ENCODE measurements around the gene ARHGAP27. TPM values are rescaled to one million over a fixed set of nuclear protein-coding genes. Genes with fewer than 3 reads are reported as not detected.

The ARHGAP27 gene
- total and polyA plus RNA-seq, 8 donors = 3.1 to 22.4 (median 7.4) TPM

DNA sequence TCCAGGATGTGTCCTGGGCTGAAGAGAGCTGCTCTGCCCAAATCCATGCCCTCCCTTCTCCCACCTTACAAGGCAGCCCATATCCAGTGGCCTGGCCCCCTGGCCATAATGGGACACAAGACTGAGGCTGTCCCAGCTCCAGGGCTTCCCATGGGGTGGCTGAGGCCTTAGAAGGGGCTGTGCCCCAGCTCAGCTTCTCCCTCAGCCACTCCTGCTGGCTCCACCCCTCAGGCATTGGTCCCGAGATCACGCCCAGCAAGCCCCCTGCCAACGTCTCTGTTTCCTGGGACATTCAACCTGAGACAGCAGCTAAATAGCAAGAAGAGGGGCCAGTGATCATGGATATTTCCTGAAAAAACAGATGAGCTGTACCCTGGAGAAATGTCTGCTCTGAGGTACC is 43.3 kb downstream of the ARHGAP27 start:
- H3K4me1 ChIP-seq = peaks cover 0 to 14% (median 0%) of the 10 kb centered on the region in 3 donors
- no peak for TF ChIP-seq CTCF (IDR thresholded peaks at IDR 0.05)
- no peaks in the 10 kb centered on the region for H3K9me3 ChIP-seq
- ATAC-seq = no peak
- no peaks in the 10 kb centered on the region for H3K36me3 ChIP-seq
- no peak for FAIRE-seq
- WGBS, 2 donors = 41 to 61% methylated on average over 3 of the region's 3 CpGs
- H3K4me3 ChIP-seq = no peak overlapping the region
- peak in 1 of 6 donors; percentile 7 for DNase-seq
- intact Hi-C loops (cut with DNase I) = loop anchor here in 2 of 3 donors (5.0 kb wide), 3 partner anchors 112 to 172 kb away; partner anchors contain the start of gene FMNL1 (in 1 of the 2)
- no peak overlapping the region for H3K27ac ChIP-seq
- no peaks in the 10 kb centered on the region for H3K27me3 ChIP-seq

GRCh38 chr17:45388604-45389325 is 43.9 kb downstream of the ARHGAP27 start:
- no peaks in the 10 kb centered on the region for H3K9me3 ChIP-seq
- no peaks in the 10 kb centered on the region for H3K27me3 ChIP-seq
- H3K36me3 ChIP-seq = no peaks in the 10 kb centered on the region
- FAIRE-seq = no peak
- DNase-seq = no peak
- TF ChIP-seq CTCF (IDR thresholded peaks at IDR 0.05) = no peak
- intact Hi-C loops (cut with DNase I) = loop anchor here in 2 of 3 donors (5.0 kb wide), 3 partner anchors 111 to 171 kb away; partner anchors contain the start of gene FMNL1 (in 1 of the 2)
- no peak overlapping the region for H3K4me3 ChIP-seq
- ATAC-seq = no peak
- 71 to 84% methylated on average over 10 of the region's 10 CpGs for WGBS, 2 donors
- H3K27ac ChIP-seq = no peak overlapping the region
- peaks cover 0 to 14% (median 0%) of the 10 kb centered on the region in 3 donors for H3K4me1 ChIP-seq

- no peak for TF ChIP-seq CTCF (IDR thresholded peaks at IDR 0.05)
- Histone ChIP-seq H3K4me1 (peaks cover 0 to 14% (median 0%) of the 10 kb centered on the region in 3 donors), H3K27me3 (no peaks in the 10 kb centered on the region), H3K27ac (no peak overlapping the region), H3K4me3 (no peak overlapping the region), H3K36me3 (no peaks in the 10 kb centered on the region), H3K9me3 (no peaks in the 10 kb centered on the region)
- no peak for ATAC-seq
- 80 to 88% methylated on average over 3 of the region's 3 CpGs for whole genome bisulfite sequencing, 2 donors
- intact Hi-C loops (cut with DNase I) = loop anchor here in 2 of 3 donors (5.0 kb wide), 3 partner anchors 110 to 170 kb away; partner anchors contain the start of gene FMNL1 (in 1 of the 2)
- no peak for DNase-seq
- FAIRE-seq = no peak
Observed at GRCh38 chr17:45387739-45388138, 44.9 kb downstream of the ARHGAP27 start.

DNA sequence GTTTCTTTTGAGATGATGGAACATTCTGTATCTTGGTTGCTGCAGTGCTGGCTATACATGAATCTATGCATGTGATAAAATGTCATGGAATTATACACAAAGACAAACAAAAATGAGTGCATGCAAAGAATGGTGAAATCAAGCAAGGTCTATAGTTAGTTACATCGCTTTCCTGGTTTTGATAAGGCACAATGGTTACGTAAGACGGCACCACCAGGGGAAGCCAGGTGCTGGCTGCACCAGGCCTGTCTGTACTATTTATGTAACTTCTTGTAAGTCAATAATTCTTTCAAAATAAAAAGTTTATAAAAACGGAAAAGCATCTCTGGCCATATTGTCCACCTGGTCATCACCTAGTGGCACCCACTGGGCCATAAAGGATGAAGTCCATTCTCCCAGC is 46.5 kb downstream of the ARHGAP27 start:
- peak in 1 of 6 donors; percentile 38 for DNase-seq
- Histone ChIP-seq H3K9me3 (no peaks in the 10 kb centered on the region), H3K4me1 (peaks cover 0 to 18% (median 0%) of the 10 kb centered on the region in 3 donors), H3K27ac (peak overlapping the region in 2 of 4 donors; percentile 6 to 36), H3K27me3 (no peaks in the 10 kb centered on the region), H3K4me3 (no peak overlapping the region), H3K36me3 (no peaks in the 10 kb centered on the region)
- peak; percentile 48 to 79 (median 69) for ATAC-seq
- no peak for TF ChIP-seq CTCF (IDR thresholded peaks at IDR 0.05)
- WGBS, 2 donors = 17 to 35% methylated on average over 4 of the region's 4 CpGs
- no peak for FAIRE-seq
- intact Hi-C loops (cut with DNase I) = loop anchor here in 2 of 3 donors (5.0 kb wide), 3 partner anchors 109 to 169 kb away; partner anchors contain the start of gene FMNL1 (in 1 of the 2)

All from pancreas (tissue), 10 donors.